Measurements from ENCODE around the gene CD58. TPM values are rescaled to one million over a fixed set of nuclear protein-coding genes. Genes with fewer than 3 reads are reported as not detected.

CD58 gene
- total RNA-seq, 1 donor = 23.5 TPM

DNA sequence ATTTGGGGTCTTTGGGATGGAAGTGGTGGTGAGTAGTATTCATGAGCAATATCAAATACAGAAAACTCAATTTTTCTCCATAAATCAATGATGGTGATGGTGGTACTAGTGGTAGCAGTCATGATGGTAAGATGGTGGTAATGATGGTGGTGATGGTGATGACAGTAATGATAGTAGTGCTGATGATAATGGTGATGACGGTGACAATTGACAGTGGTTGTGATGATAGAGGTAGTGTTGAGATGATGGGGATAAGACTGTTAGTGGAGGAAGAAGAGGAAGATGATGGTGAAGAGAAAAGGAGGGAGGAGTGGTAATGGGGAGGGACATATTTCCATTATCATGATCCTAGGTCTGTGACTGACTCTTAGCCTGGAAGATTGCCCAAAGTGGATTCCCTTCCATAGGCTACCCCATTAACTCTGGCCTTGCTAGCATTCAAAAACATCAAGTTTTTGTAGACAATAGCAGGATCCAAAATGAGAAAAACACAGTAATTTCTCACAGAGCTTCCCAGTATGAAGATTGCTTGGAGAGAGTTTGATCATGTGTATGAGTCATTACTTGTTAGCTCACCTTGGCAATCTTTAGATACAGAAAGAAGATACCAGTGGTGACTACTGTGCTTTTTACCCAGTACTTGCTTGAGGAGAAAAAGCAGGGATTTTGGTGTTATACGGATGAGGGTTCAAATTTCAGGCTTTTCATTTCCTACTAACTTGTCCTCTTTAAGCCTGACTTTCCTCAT lies 103.8 kb downstream of the CD58 start:
- Histone ChIP-seq H3K27ac (ENCODE audit: low read depth, low read length) (no peak overlapping the region), H3K4me2 (ENCODE audit: insufficient read depth, low read length) (no peak overlapping the region), H3K4me3 (ENCODE audit: insufficient read depth, low read length) (no peak overlapping the region), H2AFZ (ENCODE audit: low read length) (no peak overlapping the region), H3K9me3 (ENCODE audit: low read depth, low read length) (no peaks in the 10 kb centered on the region), H3K79me2 (ENCODE audit: insufficient read depth, low read length) (no peaks in the 10 kb centered on the region), H3K36me3 (ENCODE audit: insufficient read depth, low read length) (no peaks in the 10 kb centered on the region), H3K4me1 (ENCODE audit: insufficient read depth, low read length) (no peaks in the 10 kb centered on the region), H4K20me1 (ENCODE audit: insufficient read depth, low read length) (no peaks in the 10 kb centered on the region), H3K27me3 (ENCODE audit: insufficient read depth, low read length) (peaks cover 12% of the 10 kb centered on the region)
- TF ChIP-seq, protein P1, sequence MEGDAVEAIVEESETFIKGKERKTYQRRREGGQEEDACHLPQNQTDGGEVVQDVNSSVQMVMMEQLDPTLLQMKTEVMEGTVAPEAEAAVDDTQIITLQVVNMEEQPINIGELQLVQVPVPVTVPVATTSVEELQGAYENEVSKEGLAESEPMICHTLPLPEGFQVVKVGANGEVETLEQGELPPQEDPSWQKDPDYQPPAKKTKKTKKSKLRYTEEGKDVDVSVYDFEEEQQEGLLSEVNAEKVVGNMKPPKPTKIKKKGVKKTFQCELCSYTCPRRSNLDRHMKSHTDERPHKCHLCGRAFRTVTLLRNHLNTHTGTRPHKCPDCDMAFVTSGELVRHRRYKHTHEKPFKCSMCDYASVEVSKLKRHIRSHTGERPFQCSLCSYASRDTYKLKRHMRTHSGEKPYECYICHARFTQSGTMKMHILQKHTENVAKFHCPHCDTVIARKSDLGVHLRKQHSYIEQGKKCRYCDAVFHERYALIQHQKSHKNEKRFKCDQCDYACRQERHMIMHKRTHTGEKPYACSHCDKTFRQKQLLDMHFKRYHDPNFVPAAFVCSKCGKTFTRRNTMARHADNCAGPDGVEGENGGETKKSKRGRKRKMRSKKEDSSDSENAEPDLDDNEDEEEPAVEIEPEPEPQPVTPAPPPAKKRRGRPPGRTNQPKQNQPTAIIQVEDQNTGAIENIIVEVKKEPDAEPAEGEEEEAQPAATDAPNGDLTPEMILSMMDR (IDR thresholded peaks at IDR 0.05; ENCODE audit: extremely low read depth, low read depth, low read length) = no peak
- no peak for DNase-seq (ENCODE audit: insufficient read length, low spot score, missing footprints)

DNA sequence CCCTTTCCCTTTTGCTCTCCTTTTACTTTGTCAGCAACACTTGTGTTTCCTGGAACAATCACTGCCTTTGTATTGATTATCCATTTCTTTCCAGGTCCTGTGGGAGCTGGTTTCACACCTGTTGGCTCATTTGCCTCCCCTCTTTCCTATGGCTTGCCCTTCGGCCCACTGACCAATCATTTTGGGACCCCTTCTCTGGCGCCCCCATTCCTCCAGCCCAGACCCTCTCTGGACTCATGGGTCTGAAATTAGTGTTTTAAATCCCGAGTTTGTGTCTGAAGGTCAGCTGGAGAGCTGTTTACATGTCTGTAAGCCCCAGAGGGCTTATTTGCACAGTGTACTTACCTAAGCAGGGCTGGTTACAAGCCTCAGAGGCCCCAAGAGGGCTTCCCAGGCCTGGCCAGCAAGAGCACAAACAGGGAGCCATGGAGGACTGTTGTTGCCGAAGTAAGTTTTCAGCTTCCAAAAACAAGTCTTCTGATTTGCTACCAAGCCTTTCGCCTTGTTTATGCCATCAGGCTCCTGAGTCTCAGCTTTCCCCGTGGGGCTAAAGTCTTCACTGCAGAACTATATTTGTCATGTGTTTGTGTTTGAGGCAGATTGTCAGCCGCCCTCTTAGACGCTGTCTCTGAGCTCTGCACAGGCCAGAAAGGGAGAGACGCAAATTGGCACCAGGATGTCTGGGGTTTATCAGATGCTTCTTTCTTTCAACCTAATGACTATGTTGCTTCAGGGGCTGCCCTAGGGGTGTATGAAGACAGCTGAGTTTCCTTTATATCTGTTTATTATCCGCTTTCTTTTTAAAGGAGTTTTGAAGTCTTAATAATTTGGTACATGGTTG lies 104.8 kb downstream of the CD58 start:
- no peaks in the 10 kb centered on the region for H4K20me1 ChIP-seq (ENCODE audit: insufficient read depth, low read length)
- DNase-seq (ENCODE audit: insufficient read length, low spot score, missing footprints) = no peak
- no peaks in the 10 kb centered on the region for H3K9me3 ChIP-seq (ENCODE audit: low read depth, low read length)
- H3K4me1 ChIP-seq (ENCODE audit: insufficient read depth, low read length) = no peaks in the 10 kb centered on the region
- H3K36me3 ChIP-seq (ENCODE audit: insufficient read depth, low read length) = no peaks in the 10 kb centered on the region
- no peaks in the 10 kb centered on the region for H3K79me2 ChIP-seq (ENCODE audit: insufficient read depth, low read length)
- no peak overlapping the region for H3K27ac ChIP-seq (ENCODE audit: low read depth, low read length)
- H3K27me3 ChIP-seq (ENCODE audit: insufficient read depth, low read length) = peaks cover 12% of the 10 kb centered on the region
- H3K4me3 ChIP-seq (ENCODE audit: insufficient read depth, low read length) = no peak overlapping the region
- peak overlapping the region; percentile 11 for H2AFZ ChIP-seq (ENCODE audit: low read length)
- TF ChIP-seq, protein P1 (IDR thresholded peaks at IDR 0.05; ENCODE audit: extremely low read depth, low read depth, low read length) = no peak
- no peak overlapping the region for H3K4me2 ChIP-seq (ENCODE audit: insufficient read depth, low read length)

DNA sequence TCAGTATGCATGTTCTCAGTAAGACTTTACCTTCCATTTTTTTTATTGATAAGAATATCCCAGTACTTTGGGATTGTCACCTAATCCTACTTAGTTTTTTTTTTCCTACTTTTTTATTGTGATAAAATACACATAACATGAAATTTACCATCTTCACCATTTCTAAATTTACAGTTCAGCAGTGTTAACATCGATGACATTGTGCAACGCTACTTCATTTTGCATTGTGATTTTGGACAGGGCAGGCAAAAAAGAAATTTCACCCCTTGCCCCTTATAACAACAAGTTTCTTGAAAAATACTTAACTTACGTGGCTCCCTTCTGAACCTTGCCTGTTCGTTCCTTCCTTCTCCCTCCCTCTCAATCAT lies 105.4 kb downstream of the CD58 start:
- TF ChIP-seq, protein P1 (IDR thresholded peaks at IDR 0.05; ENCODE audit: extremely low read depth, low read depth, low read length) = no peak

More for the DNA sequence above, 105.4 kb downstream of the CD58 start:
- DNase-seq (ENCODE audit: insufficient read length, low spot score, missing footprints) = no peak
- Histone ChIP-seq H3K4me3 (ENCODE audit: insufficient read depth, low read length) (no peak overlapping the region), H3K27me3 (ENCODE audit: insufficient read depth, low read length) (peaks cover 12% of the 10 kb centered on the region), H3K79me2 (ENCODE audit: insufficient read depth, low read length) (no peaks in the 10 kb centered on the region), H4K20me1 (ENCODE audit: insufficient read depth, low read length) (no peaks in the 10 kb centered on the region), H2AFZ (ENCODE audit: low read length) (no peak overlapping the region), H3K36me3 (ENCODE audit: insufficient read depth, low read length) (no peaks in the 10 kb centered on the region), H3K27ac (ENCODE audit: low read depth, low read length) (no peak overlapping the region), H3K4me2 (ENCODE audit: insufficient read depth, low read length) (no peak overlapping the region), H3K4me1 (ENCODE audit: insufficient read depth, low read length) (no peaks in the 10 kb centered on the region), H3K9me3 (ENCODE audit: low read depth, low read length) (no peaks in the 10 kb centered on the region)

Small RNAs within 50 kb of the gene (small RNA-seq; reads per million reads assigned to genes)
- gene MIR548AC = not detected

Other genes starting within 250 kb of the CD58 start
- 120 and 122 TPM in 2 replicates for gene ATP1A1, start 197.8 kb downstream of the CD58 start, total RNA-seq
- under 0.01 TPM in 2 replicates for gene IGSF3, start 96.7 kb upstream of the CD58 start, total RNA-seq
- not detected in 2 replicates for gene CD2, start 183.4 kb upstream of the CD58 start, total RNA-seq

Measured in osteoblast (primary cell).